ENCODE results near the gene C17orf100. TPM values are rescaled to one million over a fixed set of nuclear protein-coding genes. Genes with fewer than 3 reads are reported as not detected.
A peak's percentile ranks its signal among the peaks of the same experiment; 100 is the strongest.
"Not testable (repeated sequence)": the region's sequence is repeated elsewhere in the genome, so short reads cannot be mapped to it uniquely, and the experiment has no call there.

C17orf100 gene
- total RNA-seq, 1 donor from 2014 or later: 0.48 TPM

DNA sequence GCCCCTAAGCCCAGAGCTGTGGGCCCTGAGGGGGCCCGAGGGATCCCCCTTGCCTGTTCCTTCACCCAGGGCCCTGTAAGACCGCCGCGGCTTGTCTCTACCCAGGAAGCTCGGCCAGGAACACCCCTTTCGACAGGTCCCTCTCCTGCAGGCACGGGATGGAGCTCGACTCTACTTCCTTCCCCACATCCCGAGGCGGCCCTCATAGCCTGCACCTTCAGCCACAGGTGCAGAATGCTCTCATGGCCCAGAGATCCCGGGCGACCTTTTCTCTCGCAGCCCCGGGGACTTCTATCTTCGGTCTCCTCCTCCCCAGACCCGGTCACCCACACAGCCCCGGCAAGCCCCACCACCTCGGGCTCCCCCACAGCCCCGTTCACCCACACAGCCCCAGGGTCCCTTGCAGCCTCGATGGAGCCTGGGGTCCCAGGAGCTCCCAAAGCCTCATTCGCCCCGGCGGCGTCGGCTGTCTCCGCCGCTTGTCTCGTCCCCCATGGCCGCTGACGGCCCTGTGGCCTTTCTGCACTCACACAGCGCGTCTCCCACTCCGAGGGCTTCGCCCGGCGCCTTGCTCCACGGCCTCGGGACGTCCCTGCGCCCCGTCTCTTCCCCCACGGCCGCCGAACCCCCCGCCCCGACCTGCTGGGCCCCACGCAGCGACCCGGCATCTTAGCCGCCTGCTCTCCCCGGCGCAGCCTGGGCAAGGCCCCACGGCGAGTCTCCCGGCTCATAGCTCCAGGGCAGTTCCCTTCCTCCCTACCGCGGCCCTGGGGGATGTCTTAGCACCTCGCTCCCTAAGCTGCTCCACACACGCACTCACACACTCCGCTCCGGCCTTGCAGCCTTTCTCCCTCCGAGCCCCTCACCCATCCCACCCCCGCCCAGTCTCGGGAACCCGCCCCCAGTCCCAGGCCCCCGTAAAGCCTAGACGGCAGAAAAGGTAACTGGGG, 11.7 kb upstream of the C17orf100 start:
- intact Hi-C loops (cut with DNase I): loop anchor here (1.0 kb wide), 1 partner anchor 11 kb away; the partner anchor contains the start of genes C17orf100 and MED31
- no peak for DNase-seq (ENCODE audit: low spot score)

DNA sequence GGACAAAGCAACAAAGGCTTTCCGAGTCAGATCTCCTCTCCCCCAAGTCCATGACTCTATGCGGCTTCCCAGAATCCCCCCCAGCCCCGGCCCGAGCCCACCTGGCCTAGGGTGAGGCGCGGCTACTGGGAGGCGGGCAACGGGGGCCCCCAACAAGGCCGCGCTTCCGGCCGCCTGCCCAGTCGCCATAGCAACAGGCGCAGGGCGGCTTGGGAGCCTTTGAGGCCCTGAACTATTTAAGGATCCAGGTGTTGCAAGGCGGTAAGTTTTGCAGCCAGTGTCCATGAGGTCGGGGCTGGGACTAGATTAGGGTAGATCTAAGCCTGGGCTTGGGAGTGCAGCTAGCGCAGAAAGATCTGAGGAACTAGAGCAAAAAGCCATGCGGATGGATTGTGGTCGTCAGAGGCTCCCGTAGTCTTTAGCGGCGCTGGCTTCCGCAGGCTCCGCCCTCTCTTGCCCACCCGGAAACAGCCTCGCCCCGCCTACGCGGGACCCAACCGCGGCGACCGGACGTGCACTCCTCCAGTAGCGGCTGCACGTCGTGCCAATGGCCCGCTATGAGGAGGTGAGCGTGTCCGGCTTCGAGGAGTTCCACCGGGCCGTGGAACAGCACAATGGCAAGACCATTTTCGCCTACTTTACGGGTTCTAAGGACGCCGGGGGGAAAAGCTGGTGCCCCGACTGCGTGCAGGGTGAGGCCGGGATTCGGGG, 10.9 kb upstream of the C17orf100 start, which contains the start of the genes KIAA0753 and TXNDC17:
Gene KIAA0753, minus strand, starts transcription at position 176 of the 711 bp plus-strand sequence. CDS start 5,608 bp downstream, outside the sequence.
Gene TXNDC17, plus strand, starts transcription at position 525 of the 711 bp plus-strand sequence. Its CDS starts 23 bp downstream, at position 548.
- DNase-seq (ENCODE audit: low spot score): peak; percentile 97
- intact Hi-C loops (cut with DNase I): loop anchor here (1.0 kb wide), 1 partner anchor 11 kb away; the partner anchor contains the start of genes C17orf100 and MED31

DNA sequence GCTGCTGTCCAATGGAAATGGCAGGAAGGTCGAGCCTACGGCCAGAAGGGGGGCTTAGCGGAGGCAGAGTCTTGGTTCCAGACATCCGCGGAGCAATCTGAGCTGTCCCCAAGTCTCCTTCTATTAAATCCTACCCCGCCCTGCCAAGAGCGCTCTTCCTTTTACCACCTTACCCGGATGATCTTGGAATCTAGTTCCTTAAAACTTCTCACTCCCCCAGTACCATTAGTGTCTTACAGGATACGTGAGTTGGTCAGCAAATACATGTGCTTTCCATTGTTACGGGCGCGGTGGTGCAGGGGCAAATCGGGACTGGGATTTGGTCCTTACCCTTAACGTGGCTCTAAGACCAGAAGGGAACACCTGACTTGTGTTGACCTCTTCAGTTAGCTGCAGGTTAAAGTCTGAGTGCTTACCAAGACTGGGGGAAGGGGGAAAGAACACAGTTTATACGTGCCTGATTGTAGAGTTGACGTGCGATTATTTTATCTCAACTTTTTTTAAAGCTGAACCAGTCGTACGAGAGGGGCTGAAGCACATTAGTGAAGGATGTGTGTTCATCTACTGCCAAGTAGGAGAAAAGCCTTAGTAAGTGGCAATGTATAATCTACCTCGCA, 10.2 kb upstream of the C17orf100 start:
- no peak for DNase-seq (ENCODE audit: low spot score)
- intact Hi-C loops (cut with DNase I): no loop called here

DNA sequence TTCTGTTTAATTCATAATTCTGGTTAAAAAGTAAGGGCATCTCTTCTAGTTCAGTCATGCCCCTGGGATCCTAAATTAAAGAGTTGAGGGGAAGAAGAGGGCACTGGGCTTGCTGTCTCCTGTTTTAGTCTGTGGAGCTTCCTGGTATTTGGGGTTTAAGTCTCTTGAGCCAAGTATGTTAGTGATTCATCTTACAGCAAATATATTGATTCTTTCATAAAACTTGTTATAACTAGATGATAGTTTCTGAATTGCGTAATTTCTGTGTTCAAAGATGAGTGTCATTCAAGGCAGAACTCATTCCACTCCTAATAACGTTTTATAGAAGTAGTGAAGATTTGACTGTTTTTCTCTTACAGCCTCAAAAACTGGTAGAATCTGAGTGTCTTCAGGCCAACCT, 9.0 kb upstream of the C17orf100 start:
- DNase-seq (ENCODE audit: low spot score): no peak
- intact Hi-C loops (cut with DNase I): no loop called here

DNA sequence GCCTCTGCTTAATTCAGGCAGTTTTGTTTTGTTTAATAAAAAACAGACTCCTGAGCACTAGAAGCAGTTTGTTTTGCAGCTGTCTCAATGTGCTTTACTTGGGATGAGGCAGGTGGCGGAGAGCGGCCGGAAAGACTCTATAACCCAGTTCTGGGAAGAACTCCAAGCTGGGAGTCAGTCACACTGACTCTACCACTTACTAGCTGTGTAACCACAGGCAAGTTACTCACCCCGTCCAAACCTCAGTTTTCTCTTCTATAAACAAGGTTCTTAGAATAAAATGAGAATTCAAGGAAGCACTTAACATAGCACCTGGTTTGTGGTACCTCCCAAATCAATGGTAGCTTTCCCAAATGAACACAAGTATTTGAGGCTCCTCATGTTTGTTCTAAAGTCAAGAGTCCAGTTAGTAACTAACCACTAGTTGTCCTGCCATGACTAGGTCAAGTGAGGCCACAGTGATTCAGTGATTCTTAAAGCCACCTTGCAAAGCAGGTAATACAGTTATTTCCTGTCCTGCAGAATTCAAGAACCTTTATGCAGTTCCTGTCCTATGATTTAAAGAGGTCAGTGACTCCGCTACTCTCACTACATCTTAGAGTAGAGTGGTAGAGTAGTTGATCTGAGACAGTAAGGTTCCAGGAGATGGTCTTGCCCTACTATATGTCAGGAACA, 8.0 kb upstream of the C17orf100 start:
- intact Hi-C loops (cut with DNase I): no loop called here
- no peak for DNase-seq (ENCODE audit: low spot score)

DNA sequence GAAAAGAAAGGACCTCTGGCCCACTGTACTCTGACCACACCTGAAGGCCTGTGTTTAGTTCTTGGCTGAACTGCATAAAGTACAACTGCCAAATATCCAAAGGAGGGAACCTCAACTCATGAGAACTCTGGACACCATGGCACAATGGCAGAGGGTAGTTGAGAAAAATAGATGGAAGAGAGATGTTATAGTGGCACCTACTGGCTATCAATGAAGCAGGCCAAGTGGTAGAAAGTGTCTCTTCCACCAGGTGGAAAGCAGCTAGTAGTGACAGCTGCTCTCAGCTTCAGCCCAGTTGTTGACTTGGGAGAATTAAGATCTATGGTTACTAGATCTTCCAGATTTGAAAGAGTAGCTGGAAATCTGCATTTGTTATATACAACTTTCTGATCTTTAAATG, 3.4 kb upstream of the C17orf100 start:
- DNase-seq (ENCODE audit: low spot score): no peak
- intact Hi-C loops (cut with DNase I): no loop called here

DNA sequence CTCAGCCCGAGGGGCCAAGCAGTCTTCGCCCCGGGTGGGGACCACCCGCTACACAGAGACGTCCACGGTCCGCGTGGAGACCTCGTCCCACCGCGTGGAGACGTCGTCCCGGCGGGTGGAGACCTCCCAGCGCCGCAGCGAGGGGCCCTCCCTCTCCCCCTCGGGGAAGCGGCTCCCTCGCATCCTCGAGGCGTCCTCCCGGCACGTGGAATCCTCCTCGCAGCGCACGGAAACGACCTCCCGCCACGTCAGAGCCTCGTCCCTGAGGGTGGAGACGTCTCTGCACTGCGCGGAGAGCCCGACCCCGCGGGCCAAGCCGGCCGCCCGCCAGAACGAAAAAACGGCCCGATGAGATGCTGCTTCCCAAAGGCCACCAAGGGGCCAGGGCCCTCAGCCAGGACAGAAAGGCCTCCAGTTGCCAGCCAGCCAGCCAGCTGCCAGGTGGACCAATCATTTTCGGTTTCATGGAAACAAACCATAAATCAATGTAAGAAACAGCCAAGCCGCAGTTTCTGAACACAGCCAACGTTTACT, 424 bp downstream of the C17orf100 start:
- DNase-seq (ENCODE audit: low spot score): no peak
- intact Hi-C loops (cut with DNase I): loop anchor here (1.0 to 5.0 kb wide), 2 partner anchors 12 to 360 kb away; partner anchors contain the start of genes KIAA0753 and RNASEK

DNA sequence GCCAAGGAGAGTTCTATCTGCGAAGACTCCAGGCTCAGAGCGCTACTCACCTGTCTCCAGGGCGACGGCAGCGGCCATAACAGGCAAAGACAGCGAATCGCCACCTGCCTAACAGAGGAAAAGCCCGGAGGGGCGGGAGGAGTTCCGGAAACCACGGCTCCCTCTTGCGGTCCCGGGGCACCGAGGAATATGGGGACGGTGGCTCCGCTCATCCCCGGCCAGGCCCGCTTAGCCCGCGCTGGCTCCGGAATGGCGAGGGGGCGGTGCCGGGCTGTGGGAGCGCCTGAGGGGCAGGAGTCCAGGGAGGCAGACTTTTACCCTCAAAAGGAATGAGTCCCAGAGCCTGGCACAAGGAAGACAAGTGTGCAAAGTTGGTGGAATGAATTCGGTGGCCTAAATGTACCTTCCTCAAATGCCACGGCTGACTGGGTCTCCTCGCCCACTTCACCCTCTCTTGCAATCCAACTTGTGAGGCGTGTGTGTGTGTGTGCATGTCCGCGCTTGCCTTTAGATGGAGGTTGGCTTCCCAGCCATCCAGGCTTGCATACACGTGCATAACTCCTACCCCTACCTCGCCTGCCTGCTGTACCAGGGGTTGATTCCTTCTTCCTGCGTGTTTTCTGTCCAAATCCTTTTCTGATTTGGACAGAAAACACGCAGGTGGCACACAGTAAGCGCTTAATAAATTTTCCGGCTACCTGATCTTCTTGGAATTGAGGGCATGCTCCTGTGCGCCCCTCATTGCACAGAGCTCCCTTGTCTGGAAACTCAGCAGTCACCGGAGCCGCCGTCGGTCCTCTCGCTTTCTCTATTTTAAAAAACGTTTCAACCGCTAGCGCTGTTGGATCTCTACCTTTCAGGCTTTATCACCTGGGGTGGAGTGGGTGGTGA, 3.5 kb downstream of the C17orf100 start:
- no peak for DNase-seq (ENCODE audit: low spot score)
- intact Hi-C loops (cut with DNase I): loop anchor here (5.0 kb wide), 1 partner anchor 357 kb away; the partner anchor contains the start of gene RNASEK

DNA sequence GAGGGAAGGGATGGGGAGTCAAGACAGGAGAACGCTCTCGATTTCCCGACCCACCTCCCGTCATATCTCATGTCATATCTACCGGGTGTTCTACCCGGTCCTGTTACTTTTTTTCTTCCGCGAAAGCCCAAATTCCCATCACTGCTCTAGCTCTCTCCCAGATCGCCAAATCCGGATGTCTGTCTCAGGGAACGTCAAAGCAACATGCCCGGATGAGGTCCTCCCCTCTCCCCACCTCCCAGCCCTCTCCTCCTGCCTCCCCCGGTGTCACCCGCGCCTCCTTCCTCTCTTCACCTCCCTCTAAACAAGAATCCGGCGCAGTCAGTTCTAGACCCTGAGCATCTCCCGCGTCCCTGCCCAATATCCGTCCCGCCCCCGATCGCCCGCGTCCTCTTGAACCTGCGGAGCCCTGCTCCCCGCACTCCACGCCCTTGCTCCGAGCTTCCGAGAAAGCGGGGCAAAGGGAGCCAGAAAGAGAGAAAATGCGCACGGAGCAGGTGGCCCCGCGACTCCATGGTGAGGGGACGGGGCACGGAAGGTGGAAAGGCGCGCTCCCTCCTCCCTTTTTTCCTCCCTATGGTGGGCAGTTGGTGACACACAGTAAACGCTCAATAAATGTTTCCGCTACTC, 4.3 kb downstream of the C17orf100 start:
- DNase-seq (ENCODE audit: low spot score); intact Hi-C loops (cut with DNase I): not testable (repeated sequence)

DNA sequence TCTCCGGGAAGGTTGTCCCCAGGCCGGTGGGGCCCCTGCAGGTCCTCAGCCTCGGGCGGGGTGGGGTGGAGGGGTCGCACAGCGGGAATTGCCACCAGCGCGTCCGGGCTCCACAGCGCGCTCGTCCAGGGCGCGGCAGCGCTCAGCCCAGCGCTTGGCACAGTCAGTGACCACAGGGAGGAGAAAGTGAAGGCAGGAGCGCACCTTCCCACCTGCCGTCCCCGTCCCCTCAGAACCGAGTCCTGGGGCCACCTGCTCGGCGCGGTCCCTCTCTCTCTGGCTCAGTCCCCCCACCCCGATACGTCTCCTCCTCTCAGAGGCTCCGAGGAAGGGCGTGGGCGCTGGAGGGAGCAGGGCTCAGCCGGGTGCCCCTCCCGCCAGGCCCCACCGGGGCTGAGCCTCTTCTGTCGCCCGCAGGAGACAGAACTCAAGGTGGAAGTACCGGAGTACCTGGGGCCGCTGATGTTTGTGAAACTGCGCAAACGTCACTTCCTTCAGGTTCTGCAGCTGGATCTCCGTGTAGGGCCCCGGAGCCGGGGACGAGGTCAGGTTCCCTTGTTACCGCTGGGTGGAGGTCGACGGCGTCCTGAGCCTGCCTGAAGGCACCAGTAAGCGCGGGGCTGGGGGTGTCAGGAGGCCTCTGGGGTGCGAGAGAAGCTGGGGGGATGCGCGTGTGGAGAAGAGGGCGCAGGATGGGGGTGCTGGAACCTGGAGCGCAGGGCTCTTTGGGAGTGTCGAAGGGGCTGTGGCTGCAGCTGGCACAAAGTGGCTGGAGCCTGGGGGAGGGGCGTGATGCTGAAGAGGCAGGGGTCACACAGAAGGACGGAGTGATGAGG, 5.5 kb downstream of the C17orf100 start:
- DNase-seq (ENCODE audit: low spot score); intact Hi-C loops (cut with DNase I): not testable (repeated sequence)

DNA sequence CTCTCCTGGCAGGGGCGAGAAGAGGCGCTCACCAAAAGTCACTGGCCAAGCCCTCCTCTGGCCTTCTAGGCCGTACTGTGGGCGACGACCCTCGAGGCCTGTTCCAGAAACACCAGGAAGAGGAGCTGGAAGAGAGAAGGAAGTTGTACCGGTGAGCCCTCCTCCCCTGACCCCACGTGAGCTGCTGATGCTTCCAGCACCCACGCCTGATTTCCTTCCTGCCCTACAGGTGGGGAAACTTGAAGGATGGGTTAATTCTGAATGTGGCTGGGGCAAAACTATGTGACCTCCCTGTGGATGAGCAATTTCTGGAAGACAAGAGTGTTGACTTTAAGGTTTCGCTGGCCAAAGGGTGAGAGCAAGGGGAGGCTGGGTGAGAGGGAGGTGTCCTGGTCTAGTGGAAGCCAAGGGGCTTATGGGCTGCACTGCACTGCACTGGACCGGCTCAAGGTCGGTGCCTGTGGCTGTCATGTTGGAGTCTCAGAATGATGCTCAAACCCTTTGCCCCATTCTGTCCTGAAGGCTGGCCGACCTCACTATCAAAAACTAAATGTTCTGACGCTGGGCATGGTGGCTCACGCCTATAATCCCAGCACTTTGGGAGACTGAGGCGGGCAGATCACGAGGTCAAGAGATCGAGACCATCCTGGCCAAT, 6.2 kb downstream of the C17orf100 start:
- DNase-seq (ENCODE audit: low spot score): no peak
- intact Hi-C loops (cut with DNase I): no loop called here

DNA sequence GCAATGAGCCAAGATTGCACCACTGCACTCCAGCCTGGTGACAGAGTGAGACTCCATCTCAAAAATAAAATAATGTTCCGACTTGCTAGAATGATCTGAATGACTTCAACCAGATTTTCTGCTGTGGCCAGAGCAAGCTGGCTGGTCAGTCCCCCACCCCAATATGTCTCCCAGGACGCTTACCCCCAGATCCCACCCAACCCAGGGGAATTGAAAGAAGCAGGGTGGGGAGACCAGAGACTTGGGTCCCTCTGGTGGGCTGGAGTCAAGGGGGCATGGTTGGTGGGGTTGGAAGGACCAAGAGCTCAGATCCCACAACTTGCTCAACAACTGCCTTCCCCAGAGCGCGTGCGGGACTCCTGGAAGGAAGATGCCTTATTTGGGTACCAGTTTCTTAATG, 6.8 kb downstream of the C17orf100 start:
- intact Hi-C loops (cut with DNase I); DNase-seq (ENCODE audit: low spot score): not testable (repeated sequence)

DNA sequence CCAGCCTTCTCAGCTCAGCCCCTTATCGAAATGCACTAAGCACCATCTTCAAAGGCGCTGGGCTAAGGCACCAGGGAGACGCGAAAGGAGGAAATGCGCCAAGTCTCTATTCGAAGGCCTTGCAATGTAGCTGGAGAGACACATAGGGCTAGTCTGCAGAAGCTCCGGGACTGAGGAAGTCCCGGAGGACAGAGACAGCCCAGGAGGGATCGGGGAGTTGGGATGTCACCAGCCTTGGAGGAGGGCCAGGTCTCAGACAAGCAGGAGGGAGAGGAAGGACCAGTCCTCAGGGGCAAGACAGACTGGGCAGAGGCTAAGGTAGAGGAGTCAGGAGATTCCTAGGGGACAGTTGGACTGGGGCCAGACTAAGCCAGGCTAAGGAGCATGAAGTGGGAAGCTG, 8.5 kb downstream of the C17orf100 start:
- DNase-seq (ENCODE audit: low spot score): no peak
- intact Hi-C loops (cut with DNase I): loop anchor here (10.0 kb wide), 1 partner anchor 235 kb away; no protein-coding TSS in a partner anchor

DNA sequence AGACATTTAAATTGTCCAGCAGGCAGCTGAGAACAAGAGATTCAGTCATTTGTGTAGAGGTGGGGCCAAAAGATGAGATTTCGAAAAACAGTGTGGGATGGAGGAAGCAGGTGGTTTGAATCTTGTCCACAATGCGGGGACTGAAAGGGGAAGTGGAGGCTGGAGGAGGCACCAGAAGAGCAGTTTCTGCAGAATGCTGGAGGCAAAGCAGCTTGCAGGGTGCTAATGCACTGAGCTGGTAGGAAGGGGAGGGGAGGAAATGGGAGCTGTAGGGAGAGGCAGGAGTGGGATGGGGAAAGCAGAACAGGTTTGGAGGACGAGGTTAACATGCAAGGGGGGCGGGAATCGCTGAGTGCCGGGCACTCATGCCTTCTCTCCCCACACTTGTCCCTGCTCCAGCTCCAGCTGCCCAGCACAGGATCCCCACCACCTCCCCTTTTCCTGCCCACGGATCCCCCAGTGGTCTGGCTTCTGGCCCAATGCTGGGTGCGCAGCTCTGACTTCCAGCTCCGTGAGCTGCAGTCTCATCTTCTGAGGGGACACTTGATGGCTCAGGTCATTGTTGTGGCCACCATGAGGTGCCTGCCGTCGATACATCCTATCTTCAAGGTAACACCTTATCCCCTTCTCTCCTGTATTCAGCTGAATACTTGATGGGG, 9.4 kb downstream of the C17orf100 start:
- intact Hi-C loops (cut with DNase I): loop anchor here (10.0 kb wide), 1 partner anchor 234 kb away; no protein-coding TSS in a partner anchor
- no peak for DNase-seq (ENCODE audit: low spot score)

DNA sequence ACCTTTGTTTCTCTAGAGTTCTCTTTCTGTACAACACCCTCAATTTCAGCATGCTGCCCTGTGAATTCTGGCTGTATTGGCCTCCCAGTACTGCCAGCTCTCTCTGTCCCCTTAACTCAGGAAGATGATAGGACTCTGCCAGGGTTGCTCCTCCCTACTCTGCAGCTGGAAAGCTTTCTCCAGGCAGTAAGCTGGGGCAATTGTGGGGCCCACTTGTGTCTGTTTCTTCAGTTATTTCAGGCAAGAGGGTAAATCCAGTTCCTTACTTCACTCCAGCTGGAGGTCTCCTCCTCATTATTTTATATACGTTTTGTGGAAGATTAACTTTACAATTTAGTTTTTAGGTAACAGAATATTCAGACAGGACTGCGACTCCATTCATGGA, 9.9 kb downstream of the C17orf100 start:
- intact Hi-C loops (cut with DNase I): loop anchor here (10.0 kb wide), 1 partner anchor 233 kb away; no protein-coding TSS in a partner anchor
- DNase-seq (ENCODE audit: low spot score): no peak

Measured in cardiac septum (tissue), 1 donor.